HL-60 (cell line): ENCODE results near the gene PDZD8.

Experiments
- GABPA ChIP-seq: IDR thresholded peaks from 2 replicates; pipeline ENCODE4 v1.6.1; 2012; ENCODE audit warnings: low read depth
- POLR2AphosphoS5 ChIP-seq: IDR thresholded peaks from 2 replicates; pipeline ENCODE4 v1.6.1; 2012; ENCODE audit warnings: low read depth
- TF ChIP-seq, protein P1 (sequence below): IDR thresholded peaks from one replicate; pipeline ENCODE4 v1.5.1; 2011; ENCODE audit warnings: low read length, control low read depth, inconsistent platforms; ENCODE audit not compliant: insufficient read depth
- TF ChIP-seq, protein P2 (sequence below): IDR thresholded peaks from 2 replicates; pipeline ENCODE4 v1.6.1; 2012; ENCODE audit warnings: low read depth; ENCODE audit not compliant: insufficient replicate concordance

DNA sequence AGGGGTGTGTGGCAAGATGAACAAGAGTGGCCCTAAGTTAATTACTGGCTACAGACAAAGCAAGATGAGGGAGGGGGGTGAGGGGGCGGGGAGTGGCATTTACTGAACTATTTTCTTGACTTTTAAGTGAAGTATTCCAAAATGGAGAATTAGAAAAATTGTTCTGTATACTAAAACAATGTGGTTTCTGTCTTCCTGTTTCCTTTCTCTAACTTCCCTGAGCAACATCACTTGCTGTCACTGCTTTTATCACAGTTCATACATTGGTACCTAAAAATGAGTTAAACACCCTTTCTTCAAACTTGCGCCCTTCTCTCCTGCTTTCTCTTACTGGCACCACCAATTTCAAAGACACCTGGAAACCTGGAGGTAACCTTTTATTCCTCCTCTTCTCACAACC lies 21.6 kb downstream of the PDZD8 start:
- TF ChIP-seq, protein P1, sequence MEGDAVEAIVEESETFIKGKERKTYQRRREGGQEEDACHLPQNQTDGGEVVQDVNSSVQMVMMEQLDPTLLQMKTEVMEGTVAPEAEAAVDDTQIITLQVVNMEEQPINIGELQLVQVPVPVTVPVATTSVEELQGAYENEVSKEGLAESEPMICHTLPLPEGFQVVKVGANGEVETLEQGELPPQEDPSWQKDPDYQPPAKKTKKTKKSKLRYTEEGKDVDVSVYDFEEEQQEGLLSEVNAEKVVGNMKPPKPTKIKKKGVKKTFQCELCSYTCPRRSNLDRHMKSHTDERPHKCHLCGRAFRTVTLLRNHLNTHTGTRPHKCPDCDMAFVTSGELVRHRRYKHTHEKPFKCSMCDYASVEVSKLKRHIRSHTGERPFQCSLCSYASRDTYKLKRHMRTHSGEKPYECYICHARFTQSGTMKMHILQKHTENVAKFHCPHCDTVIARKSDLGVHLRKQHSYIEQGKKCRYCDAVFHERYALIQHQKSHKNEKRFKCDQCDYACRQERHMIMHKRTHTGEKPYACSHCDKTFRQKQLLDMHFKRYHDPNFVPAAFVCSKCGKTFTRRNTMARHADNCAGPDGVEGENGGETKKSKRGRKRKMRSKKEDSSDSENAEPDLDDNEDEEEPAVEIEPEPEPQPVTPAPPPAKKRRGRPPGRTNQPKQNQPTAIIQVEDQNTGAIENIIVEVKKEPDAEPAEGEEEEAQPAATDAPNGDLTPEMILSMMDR = no peak
- TF ChIP-seq POLR2AphosphoS5 (no peak), GABPA (no peak)
- TF ChIP-seq, protein P2, sequence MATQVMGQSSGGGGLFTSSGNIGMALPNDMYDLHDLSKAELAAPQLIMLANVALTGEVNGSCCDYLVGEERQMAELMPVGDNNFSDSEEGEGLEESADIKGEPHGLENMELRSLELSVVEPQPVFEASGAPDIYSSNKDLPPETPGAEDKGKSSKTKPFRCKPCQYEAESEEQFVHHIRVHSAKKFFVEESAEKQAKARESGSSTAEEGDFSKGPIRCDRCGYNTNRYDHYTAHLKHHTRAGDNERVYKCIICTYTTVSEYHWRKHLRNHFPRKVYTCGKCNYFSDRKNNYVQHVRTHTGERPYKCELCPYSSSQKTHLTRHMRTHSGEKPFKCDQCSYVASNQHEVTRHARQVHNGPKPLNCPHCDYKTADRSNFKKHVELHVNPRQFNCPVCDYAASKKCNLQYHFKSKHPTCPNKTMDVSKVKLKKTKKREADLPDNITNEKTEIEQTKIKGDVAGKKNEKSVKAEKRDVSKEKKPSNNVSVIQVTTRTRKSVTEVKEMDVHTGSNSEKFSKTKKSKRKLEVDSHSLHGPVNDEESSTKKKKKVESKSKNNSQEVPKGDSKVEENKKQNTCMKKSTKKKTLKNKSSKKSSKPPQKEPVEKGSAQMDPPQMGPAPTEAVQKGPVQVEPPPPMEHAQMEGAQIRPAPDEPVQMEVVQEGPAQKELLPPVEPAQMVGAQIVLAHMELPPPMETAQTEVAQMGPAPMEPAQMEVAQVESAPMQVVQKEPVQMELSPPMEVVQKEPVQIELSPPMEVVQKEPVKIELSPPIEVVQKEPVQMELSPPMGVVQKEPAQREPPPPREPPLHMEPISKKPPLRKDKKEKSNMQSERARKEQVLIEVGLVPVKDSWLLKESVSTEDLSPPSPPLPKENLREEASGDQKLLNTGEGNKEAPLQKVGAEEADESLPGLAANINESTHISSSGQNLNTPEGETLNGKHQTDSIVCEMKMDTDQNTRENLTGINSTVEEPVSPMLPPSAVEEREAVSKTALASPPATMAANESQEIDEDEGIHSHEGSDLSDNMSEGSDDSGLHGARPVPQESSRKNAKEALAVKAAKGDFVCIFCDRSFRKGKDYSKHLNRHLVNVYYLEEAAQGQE = no peak
